ENCODE results near the gene SLBP.

SLBP gene

DNA sequence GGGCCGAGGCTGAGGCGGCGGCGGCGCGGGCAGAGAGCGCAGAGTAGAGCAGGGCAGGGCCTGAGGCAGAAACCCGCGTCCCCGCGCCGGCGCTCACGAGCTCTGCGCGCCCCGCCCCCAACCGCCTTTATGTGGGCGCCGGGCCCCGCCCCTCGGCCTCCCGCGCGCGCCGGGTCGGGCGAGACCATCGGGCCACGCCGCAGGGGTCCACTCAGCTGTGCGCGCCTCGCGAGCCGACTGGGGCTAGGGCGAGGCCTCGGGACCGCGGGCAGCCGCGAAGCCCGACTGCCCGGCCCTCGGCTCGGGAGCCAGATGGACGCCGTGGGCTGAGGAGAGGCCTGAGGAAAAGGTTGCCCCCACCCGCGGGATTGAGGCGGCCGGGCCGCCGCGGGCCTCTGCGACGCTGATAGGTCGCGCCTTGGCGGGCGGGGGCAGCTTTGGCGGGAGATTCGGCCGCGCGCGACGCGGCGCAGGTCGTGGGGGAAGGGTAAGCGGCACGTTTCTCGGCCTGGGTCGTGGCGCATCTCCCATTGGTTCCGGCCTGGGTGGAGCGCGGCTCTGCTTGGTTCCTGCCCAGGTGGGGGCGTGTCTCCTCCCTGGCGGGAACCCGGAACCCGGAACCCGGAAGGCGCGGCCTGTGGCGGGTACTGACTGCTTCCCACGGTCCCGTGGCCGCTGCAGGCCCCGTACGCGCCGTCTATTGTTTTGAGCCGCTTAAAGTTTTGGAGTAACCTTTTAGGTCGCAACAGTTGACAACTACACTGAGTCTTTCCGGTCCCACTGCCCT is at the start of gene SLBP:
Gene SLBP (minus strand): TSS at position 104 of the 787 bp plus-strand sequence. CDS start 131 bp downstream, outside the sequence.
- peak; percentile 94 for DNase-seq (ENCODE audit: extremely low spot score)
- POLR2A ChIA-PET, result interaction anchor here (0.5 to 5.5 kb wide), 16 partner anchors 8 to 208 kb away, joined by 3 to 80 read pairs (median 3); partner anchors contain the start of genes FGFR3, TACC3 and TMEM129
- TF ChIP-seq, protein P1, sequence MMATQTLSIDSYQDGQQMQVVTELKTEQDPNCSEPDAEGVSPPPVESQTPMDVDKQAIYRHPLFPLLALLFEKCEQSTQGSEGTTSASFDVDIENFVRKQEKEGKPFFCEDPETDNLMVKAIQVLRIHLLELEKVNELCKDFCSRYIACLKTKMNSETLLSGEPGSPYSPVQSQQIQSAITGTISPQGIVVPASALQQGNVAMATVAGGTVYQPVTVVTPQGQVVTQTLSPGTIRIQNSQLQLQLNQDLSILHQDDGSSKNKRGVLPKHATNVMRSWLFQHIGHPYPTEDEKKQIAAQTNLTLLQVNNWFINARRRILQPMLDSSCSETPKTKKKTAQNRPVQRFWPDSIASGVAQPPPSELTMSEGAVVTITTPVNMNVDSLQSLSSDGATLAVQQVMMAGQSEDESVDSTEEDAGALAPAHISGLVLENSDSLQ (IDR thresholded peaks at IDR 0.05), result no peak
- TF ChIP-seq LEF1 (IDR thresholded peaks at IDR 0.05; ENCODE audit: borderline replicate concordance) (peak; percentile 93; the same call in 1 of the 2 replicates), SP1 (IDR thresholded peaks at IDR 0.05) (no peak), L3MBTL2 (conservative IDR thresholded peaks at IDR 0.05) (peak; percentile 98), FOXK2 (IDR thresholded peaks at IDR 0.05) (no peak), ZNF384 (IDR thresholded peaks at IDR 0.05) (no peak), SUZ12 (IDR thresholded peaks at IDR 0.05) (no peak), ARNT (IDR thresholded peaks at IDR 0.05) (no peak), HDGF (IDR thresholded peaks at IDR 0.05; ENCODE audit: borderline replicate concordance) (0 out of 2 replicates have a peak, but pooled peaks have one; percentile 29), TARDBP (IDR thresholded peaks at IDR 0.05) (peak; percentile 85), CTBP1 (IDR thresholded peaks at IDR 0.05; ENCODE audit: borderline replicate concordance) (peak; percentile 77; the same call in 1 of the 2 replicates), BHLHE40 (IDR thresholded peaks at IDR 0.05; ENCODE audit: borderline replicate concordance) (no peak; the same call in 1 of the 2 replicates), NFRKB (IDR thresholded peaks at IDR 0.05) (no peak), FOXA1 (IDR thresholded peaks at IDR 0.05) (no peak), ELF4 (IDR thresholded peaks at IDR 0.05) (peak; percentile 96), FOXM1 (IDR thresholded peaks at IDR 0.05; ENCODE audit: borderline replicate concordance) (no peak)
- CTCF ChIA-PET, result interaction anchor here (0.6 to 2.0 kb wide), 3 partner anchors 17 to 23 kb away, joined by 5 to 10 read pairs (median 8); no protein-coding TSS in a partner anchor

DNA sequence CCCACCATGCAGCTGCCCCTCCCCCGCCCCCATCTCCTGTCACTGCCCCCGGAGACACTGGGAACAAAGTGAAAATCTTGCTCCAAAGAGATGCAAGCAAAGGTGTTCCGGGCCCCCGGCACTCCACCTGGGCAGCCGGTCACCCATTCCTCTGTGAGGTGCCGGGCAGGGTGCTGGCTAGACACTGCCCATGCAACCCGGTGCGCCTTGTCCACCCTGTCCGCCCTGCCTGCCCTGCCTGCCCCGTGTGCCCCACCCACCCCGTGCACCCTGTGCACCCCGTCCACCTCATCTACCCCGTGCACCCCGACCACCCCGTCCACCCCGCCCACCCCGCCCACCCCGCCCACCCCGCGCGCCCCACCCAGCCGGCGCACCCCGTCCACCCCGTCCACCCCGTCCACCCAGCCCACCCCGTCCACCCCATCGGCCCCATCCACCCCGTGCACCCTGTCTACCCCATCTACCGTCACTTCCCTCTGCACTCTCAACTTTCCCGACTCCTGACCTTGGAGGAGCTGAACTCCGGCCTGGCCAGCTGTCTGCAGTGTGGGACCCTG is 49.1 kb upstream of the SLBP start:
- ChIA-PET POLR2A (no interaction called here), CTCF (interaction anchor here (0.6 kb wide), 1 partner anchor 15 kb away, joined by 3 read pairs; no protein-coding TSS in a partner anchor)
- no peak for DNase-seq (ENCODE audit: extremely low spot score)
- no peak for TF ChIP-seq L3MBTL2 (conservative IDR thresholded peaks at IDR 0.05)
- no peak for TF ChIP-seq CTBP1 (IDR thresholded peaks at IDR 0.05; ENCODE audit: borderline replicate concordance)

DNA sequence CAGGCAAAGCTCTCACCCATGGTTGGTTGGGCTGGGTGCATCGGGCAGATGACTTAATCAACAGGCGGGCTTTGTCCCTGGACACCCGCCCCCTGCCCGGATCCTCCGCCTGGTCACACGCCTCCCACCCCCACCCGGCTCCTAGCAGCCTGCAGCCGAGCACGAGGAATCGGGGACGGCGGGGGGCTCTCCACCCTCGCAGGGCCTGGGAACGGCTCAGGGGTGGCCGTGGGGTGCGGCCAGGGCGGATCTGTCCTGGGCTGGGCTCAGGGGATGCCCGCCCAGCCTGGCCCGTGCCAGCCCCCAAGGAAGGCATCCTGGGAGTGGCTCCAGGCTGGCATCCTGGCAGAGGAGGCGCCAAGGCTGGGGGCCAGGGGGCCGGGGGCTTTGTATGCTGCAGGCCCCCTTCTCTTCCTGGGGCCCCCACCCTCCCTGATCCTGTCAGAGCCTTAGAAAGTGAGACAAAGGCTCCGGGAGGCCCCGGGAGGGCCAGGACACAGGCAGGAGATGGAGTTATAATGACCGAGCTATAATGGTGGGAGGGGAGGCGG is 48.5 kb upstream of the SLBP start:
- CTCF ChIA-PET, result no interaction called here
- POLR2A ChIA-PET, result no interaction called here
- no peak for DNase-seq (ENCODE audit: extremely low spot score)
- no peak for TF ChIP-seq SP1 (IDR thresholded peaks at IDR 0.05)
- TF ChIP-seq L3MBTL2 (conservative IDR thresholded peaks at IDR 0.05), result no peak
- no peak for TF ChIP-seq FOXA1 (IDR thresholded peaks at IDR 0.05)
- TF ChIP-seq, protein P1 (IDR thresholded peaks at IDR 0.05), result no peak
- TF ChIP-seq CTBP1 (IDR thresholded peaks at IDR 0.05; ENCODE audit: borderline replicate concordance), result no peak
- no peak for TF ChIP-seq ZNF384 (IDR thresholded peaks at IDR 0.05)
- no peak for TF ChIP-seq FOXK2 (IDR thresholded peaks at IDR 0.05)
- no peak for TF ChIP-seq HDGF (IDR thresholded peaks at IDR 0.05; ENCODE audit: borderline replicate concordance)
- TF ChIP-seq TARDBP (IDR thresholded peaks at IDR 0.05), result no peak
- TF ChIP-seq FOXM1 (IDR thresholded peaks at IDR 0.05; ENCODE audit: borderline replicate concordance), result no peak
- TF ChIP-seq BHLHE40 (IDR thresholded peaks at IDR 0.05; ENCODE audit: borderline replicate concordance), result no peak
- no peak for TF ChIP-seq ELF4 (IDR thresholded peaks at IDR 0.05)
- no peak for TF ChIP-seq LEF1 (IDR thresholded peaks at IDR 0.05; ENCODE audit: borderline replicate concordance)
- no peak for TF ChIP-seq NFRKB (IDR thresholded peaks at IDR 0.05)
- no peak for TF ChIP-seq ARNT (IDR thresholded peaks at IDR 0.05)
- no peak for TF ChIP-seq SUZ12 (IDR thresholded peaks at IDR 0.05)

DNA sequence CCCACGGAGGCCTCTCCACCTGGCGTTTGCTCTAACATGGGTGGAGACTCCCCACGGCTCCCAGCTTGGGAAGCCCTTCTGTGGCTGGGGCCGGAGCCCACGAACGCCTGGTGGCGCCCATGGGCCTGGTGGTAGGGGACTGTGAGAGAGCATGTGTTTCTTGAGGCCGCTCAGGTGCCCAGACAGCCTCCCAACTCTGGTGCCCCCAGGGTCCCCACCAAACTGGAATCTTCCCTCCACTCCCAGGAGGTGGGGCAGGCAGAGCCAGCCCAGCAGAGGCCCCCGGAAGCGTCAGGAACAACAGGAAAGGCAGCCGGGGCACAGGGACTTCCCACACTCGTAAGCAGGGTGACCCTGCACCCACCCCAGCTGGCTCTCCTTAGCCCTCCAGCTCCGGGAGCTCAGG is 47.7 kb upstream of the SLBP start:
- CTCF ChIA-PET, result interaction anchor here (0.6 to 1.1 kb wide), 3 partner anchors 8 to 148 kb away, joined by 3 to 4 read pairs (median 4); no protein-coding TSS in a partner anchor

DNA sequence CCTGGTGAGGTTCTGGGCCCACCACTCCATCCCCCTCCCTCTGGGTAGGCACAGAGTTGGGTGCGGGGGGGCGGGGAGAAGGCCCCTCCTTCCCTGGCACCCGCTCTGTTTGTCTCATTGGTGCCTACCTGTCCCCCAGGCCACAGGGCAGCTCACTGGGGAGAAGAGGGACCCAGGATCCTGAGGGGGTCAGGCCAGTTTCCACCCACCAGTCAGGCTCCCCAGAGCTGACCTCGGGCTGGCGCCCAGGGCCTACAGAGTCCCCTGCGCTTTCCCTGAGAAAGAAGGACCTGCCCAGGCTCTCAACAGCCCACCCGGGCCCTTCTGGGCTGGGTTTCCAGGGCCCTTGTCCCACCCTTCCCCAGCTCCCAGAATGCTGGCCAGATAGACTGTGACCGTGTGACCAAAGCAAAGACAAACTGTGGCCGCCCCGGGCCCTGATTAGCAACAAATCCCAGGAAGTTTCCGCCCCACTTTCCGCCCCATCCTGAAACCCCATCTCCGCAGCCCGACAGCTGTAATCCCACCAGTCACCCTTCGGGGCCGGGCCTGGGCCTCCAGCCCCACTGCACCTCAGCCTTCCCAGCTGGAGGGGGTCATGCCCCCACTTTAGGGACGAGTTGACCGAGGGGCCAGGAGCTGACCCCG is 47.2 kb upstream of the SLBP start:
- DNase-seq (ENCODE audit: extremely low spot score), result no peak
- POLR2A ChIA-PET, result interaction anchor here (1.2 to 1.4 kb wide), 2 partner anchors 47 to 97 kb away, joined by 3 to 4 read pairs; partner anchors contain the start of genes LETM1 and SLBP
- TF ChIP-seq LEF1 (IDR thresholded peaks at IDR 0.05; ENCODE audit: borderline replicate concordance) (no peak), FOXM1 (IDR thresholded peaks at IDR 0.05; ENCODE audit: borderline replicate concordance) (no peak), CTBP1 (IDR thresholded peaks at IDR 0.05; ENCODE audit: borderline replicate concordance) (no peak), HDGF (IDR thresholded peaks at IDR 0.05; ENCODE audit: borderline replicate concordance) (no peak), L3MBTL2 (conservative IDR thresholded peaks at IDR 0.05) (no peak), ZNF384 (IDR thresholded peaks at IDR 0.05) (no peak), FOXA1 (IDR thresholded peaks at IDR 0.05) (no peak), ARNT (IDR thresholded peaks at IDR 0.05) (no peak), SUZ12 (IDR thresholded peaks at IDR 0.05) (no peak)
- TF ChIP-seq, protein P1 (IDR thresholded peaks at IDR 0.05), result no peak
- CTCF ChIA-PET, result interaction anchor here (0.6 to 1.8 kb wide), 5 partner anchors 9 to 149 kb away, joined by 3 to 4 read pairs (median 4); no protein-coding TSS in a partner anchor

More for the DNA sequence above, 47.7 kb upstream of the SLBP start:
- no peak for DNase-seq (ENCODE audit: extremely low spot score)
- POLR2A ChIA-PET, result interaction anchor here (1.2 kb wide), 1 partner anchor 48 kb away, joined by 3 read pairs; the partner anchor contains the start of gene SLBP
- no peak for TF ChIP-seq CTBP1 (IDR thresholded peaks at IDR 0.05; ENCODE audit: borderline replicate concordance)
- no peak for TF ChIP-seq NFRKB (IDR thresholded peaks at IDR 0.05)
- TF ChIP-seq ZNF384 (IDR thresholded peaks at IDR 0.05), result no peak
- TF ChIP-seq BHLHE40 (IDR thresholded peaks at IDR 0.05; ENCODE audit: borderline replicate concordance), result no peak
- no peak for TF ChIP-seq TARDBP (IDR thresholded peaks at IDR 0.05)
- TF ChIP-seq FOXK2 (IDR thresholded peaks at IDR 0.05), result no peak
- TF ChIP-seq L3MBTL2 (conservative IDR thresholded peaks at IDR 0.05), result no peak
- TF ChIP-seq SP1 (IDR thresholded peaks at IDR 0.05), result no peak
- TF ChIP-seq SUZ12 (IDR thresholded peaks at IDR 0.05), result no peak
- no peak for TF ChIP-seq ELF4 (IDR thresholded peaks at IDR 0.05)
- TF ChIP-seq LEF1 (IDR thresholded peaks at IDR 0.05; ENCODE audit: borderline replicate concordance), result no peak
- no peak for TF ChIP-seq HDGF (IDR thresholded peaks at IDR 0.05; ENCODE audit: borderline replicate concordance)
- no peak for TF ChIP-seq ARNT (IDR thresholded peaks at IDR 0.05)
